DMS53 (cell line): Measurements from ENCODE around the gene COLEC11.

Experiments
- DNase-seq: peaks from one replicate; lab custom pipeline; 2025; lab: John Stamatoyannopoulos, UW

COLEC11 gene

GRCh38 chr2:3639015-3639630 is 44.2 kb downstream of the COLEC11 start:
- DNase-seq, result peak; percentile 63

GRCh38 chr2:3639653-3640052 is 44.7 kb downstream of the COLEC11 start:
- no peak for DNase-seq

DNA sequence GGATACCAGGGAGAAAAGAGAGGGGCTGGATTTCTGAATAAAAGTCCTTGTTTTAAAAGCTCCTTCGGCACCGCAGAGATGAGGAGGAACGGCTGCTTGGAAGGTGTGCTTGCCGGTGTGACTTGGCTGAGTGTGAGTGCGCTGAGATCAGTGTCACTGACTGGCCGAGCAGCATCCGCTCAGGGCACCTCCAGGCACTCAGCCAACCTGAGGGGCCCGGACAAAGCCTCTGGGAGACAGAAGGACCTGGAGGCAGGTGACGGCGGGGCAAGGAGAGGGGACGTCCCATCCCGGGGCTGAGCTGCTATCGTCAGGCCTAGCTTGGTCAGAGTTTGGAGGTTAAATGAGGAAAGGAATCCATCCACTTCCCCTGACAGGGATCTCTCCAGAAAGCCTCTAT is 46.3 kb downstream of the COLEC11 start:
- no peak for DNase-seq

- DNase-seq, result no peak
Observed at GRCh38 chr2:3641841-3642421, 47.0 kb downstream of the COLEC11 start.

DNA sequence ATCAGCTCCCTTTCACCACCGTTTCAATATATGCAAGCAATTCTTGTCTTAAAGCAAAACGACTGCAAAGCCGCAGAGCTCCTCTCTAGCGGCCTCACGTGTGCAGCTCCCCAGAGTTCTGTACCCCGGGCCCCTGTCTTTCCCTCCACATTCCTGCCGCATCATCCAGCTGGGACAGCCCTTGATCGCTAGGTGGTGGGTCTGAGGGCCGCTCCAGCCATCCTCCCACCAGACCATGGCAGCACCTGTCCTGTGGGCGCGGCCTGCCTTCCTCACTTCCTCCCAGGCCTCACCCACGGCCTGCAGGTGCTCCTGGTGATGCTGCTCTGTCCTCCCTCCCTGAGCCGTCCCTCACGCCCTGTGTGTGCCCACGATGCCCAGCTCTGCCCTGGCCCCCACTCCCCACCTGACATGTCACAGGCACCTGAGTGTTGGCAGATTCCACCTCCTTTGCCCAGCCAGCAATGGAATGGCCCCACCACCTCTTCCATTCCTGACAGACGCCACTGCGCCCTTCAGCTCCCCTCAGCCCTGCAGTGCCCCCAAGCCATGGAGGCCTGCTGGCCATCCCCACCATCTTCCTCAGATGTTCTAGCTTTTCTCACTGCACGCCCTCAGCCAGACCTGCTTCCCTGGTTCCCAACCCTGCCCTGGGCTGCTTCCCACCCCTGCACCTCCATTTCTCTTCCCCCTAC is 47.8 kb downstream of the COLEC11 start:
- DNase-seq, result no peak

DNA sequence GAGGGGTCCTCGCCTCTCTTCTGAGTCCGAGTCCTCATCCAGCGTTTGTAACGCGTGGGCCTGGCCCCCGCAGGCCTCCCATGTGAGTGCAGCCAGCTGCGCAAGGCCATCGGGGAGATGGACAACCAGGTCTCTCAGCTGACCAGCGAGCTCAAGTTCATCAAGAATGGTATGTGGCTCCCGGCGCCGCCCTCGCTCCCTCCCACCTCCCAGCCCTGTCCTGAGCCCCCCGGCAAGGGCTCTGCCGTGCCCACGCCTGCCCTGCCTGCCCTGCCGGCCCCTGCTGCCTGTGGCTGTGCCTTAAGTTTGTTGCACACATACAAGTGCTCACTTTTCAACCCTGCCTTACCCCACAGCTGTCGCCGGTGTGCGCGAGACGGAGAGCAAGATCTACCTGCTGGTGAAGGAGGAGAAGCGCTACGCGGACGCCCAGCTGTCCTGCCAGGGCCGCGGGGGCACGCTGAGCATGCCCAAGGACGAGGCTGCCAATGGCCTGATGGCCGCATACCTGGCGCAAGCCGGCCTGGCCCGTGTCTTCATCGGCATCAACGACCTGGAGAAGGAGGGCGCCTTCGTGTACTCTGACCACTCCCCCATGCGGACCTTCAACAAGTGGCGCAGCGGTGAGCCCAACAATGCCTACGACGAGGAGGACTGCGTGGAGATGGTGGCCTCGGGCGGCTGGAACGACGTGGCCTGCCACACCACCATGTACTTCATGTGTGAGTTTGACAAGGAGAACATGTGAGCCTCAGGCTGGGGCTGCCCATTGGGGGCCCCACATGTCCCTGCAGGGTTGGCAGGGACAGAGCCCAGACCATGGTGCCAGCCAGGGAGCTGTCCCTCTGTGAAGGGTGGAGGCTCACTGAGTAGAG is 48.7 kb downstream of the COLEC11 start:
- DNase-seq, result no peak

DNA sequence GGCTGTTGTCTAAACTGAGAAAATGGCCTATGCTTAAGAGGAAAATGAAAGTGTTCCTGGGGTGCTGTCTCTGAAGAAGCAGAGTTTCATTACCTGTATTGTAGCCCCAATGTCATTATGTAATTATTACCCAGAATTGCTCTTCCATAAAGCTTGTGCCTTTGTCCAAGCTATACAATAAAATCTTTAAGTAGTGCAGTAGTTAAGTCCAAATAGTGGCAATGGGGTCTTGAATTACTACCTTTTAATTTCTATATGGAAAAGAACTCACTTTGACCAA is 49.3 kb downstream of the COLEC11 start:
- no peak for DNase-seq

DNA sequence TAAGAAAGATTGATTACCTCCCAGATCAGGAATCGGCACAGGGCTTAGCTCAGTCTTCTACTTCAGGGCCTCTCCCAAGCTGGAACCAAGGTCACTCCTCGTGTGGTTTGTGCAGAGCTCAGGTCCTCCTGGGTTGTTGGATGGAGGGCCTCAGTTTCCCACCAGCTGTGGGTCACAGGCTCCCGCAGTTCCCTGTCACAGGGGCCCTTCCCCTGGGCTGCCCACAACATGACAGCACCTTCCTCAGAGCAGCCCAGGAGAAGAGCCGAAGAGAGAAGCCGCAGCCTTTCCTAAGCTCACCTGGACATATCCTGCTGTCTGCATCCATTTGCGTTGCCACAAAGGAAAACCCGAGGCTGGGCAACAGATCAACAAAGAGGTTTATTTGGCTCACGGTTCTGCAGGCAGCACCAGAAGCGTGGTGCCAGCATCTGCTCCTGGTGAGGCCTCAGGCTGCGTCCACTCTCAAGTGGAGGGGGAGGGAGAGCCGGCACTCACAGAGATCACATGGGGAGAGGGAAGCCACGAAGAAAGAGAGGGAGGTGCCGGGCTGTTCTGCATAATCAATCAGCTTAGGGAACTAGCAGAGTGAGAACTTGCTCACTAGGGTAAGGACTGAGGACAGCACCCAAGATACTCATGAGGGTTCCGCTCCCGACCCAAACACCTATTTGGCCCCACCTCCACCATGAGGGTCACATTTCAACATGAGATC is 50.1 kb downstream of the COLEC11 start:
- no peak for DNase-seq

DNA sequence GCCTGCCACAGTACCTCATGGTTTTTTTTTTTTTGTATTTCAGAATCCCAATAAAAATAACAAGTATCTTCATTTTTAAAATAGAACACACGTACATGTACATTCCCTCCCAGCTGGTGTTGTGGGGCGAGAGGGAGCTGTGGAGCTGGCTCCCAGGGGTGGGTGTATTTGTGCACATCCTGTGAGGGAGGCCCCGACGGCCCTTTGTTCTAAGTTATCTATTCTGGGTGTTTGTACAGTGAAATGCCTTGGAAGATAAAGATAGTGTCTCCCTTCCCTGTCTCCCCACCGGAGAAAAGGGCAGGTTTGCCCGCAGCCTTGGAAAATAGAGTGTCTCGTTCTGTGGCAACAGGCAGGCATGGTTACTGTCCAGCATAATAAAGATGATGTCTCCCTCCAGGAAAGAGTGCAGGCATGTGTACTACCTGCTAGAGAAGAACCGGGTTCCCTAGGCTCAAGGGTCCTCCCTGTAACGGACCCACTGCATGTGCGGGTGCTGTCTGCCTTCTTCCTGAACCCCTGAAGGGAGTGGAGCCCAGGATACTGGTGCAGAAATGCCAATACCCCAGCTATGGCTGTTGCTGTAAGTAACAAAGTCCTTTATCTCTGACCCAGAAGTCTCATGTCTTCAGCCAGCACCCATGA is 51.0 kb downstream of the COLEC11 start:
- no peak for DNase-seq

DNA sequence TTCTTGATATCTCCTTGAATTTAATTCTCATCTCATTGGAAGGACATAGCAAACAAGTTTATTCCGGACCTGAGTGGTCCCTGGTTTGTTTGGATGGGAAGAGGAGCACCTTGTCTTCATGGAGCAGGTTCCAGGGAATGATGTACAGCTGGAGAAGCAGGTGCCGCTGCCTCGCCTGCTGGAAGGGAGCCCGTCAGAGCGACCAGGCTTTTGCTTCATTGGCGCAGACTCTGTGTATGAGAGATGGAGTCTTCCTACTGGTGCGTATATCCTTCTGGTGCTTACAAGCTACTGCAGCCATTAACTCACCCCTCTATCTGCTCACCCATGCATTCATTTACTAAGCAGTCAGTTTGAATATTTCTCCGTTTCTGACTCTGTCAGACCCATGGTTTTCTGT is 51.5 kb downstream of the COLEC11 start:
- no peak for DNase-seq

- no peak for DNase-seq
Observed at GRCh38 chr2:3647246-3647645, 52.3 kb downstream of the COLEC11 start.

GRCh38 chr2:3647831-3648651 is 53.1 kb downstream of the COLEC11 start:
- DNase-seq, result no peak

GRCh38 chr2:3648652-3649177 is 53.8 kb downstream of the COLEC11 start:
- no peak for DNase-seq

- DNase-seq, result no peak
Observed at GRCh38 chr2:3649581-3649980, 54.7 kb downstream of the COLEC11 start.

- DNase-seq, result peak; percentile 11
Observed at GRCh38 chr2:3650140-3650920, 55.4 kb downstream of the COLEC11 start.

- DNase-seq, result peak; percentile 96
Observed at GRCh38 chr2:3651691-3652648, 57.1 kb downstream of the COLEC11 start.

- no peak for DNase-seq
Observed at GRCh38 chr2:3652896-3653625, 58.1 kb downstream of the COLEC11 start.

- no peak for DNase-seq
Observed at GRCh38 chr2:3654011-3654410, 59.1 kb downstream of the COLEC11 start.
